ENCODE results near the gene ITGAV.

GRCh38 chr2:186709529-186710450 is 119.9 kb downstream of the ITGAV start:
- TF ChIP-seq CTCF (IDR thresholded peaks at IDR 0.05) (no peak), POLR2A (IDR thresholded peaks at IDR 0.05) (no peak), EP300 (IDR thresholded peaks at IDR 0.05) (no peak)

All from ovary (tissue), 3 donors.